NCI-H2107 treated with DMSO at 0.1 percent for 48 hours (cell line): Measurements from ENCODE around the gene ITFG1.
"Not testable (repeated sequence)": the region's sequence is repeated elsewhere in the genome, so short reads cannot be mapped to it uniquely, and the experiment has no call there.

Experiments used
- DNase-seq: peaks from one replicate; lab custom pipeline; 2025; ENCODE audit not compliant: unreplicated experiment; lab: John Stamatoyannopoulos, UW

The ITFG1 gene

DNA sequence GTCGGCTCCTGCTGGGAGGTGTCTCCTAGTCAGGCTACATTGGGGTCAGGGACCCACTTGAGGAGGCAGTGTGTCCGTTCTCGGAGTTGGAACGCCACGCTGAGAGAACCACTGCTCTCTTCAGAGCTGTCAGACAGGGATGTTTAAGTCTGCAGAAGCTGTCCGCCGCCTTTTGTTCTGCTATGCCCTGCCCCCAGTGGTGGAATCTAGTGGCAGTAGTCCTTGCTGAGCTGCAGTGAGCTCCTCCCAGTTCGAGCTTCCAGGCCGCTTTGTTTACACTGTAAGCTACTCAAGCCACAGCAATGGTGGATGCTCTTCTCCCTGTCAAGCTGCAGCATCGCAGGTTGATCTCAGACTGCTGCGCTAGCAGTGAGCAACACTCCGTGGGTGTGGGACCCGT lies 36.0 kb downstream of the ITFG1 start:
- DNase-seq: no peak

DNA sequence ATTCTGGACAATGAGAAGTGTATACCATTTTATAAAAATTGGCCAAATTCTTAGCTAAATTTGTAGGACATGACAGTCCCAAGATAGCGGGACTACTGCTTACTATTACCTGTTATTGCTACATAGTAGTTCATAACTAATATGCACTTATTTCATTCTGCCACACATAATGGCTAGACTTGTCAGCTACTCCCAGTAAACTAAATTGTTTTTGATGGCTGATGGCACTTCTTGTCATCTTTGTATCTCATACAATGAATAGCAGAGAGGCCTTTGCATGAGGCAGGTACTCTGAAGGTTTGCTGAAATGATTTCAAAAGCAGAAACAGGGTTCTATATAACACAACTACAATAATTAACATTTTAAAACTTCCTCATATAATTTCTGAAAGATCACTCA lies 44.0 kb downstream of the ITFG1 start:
- DNase-seq: no peak

DNA sequence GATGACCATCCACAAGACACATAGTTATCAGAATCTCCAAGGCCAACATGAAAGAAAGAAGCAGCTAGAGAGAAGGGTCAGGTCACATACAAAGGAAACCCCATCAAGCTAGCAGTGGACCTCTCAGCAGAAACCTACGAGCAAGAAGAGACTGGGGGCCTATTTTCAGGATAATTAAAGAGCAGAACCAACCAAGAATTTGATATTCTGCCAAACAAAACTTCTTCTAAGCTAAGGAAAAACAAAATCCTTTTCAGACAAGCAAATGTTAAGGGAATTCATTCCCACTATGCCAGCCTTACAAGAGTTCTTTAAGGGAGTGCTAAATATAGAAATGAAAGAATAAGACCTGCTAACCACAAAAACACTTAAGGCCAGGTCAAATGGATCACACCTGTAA lies 47.8 kb downstream of the ITFG1 start:
- DNase-seq: no peak

DNA sequence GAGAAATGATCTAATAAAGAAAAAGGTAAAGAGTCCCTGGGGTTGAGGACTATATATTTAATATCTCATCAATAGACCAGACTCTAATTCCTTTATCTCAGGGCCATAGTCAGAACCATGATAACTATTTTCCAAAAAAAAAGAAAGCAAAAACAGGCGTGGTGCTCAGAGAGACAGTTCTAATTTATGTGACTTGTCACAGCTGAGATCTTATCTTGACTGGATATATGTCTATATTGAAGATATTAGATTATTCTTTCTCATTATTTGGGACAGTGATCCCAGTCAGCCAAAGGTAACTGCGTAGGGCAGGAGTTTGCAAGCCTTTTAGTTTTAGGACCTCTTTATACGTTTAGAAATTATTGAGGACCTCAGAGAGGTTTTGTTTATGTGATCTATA lies 52.4 kb downstream of the ITFG1 start:
- DNase-seq: no peak

DNA sequence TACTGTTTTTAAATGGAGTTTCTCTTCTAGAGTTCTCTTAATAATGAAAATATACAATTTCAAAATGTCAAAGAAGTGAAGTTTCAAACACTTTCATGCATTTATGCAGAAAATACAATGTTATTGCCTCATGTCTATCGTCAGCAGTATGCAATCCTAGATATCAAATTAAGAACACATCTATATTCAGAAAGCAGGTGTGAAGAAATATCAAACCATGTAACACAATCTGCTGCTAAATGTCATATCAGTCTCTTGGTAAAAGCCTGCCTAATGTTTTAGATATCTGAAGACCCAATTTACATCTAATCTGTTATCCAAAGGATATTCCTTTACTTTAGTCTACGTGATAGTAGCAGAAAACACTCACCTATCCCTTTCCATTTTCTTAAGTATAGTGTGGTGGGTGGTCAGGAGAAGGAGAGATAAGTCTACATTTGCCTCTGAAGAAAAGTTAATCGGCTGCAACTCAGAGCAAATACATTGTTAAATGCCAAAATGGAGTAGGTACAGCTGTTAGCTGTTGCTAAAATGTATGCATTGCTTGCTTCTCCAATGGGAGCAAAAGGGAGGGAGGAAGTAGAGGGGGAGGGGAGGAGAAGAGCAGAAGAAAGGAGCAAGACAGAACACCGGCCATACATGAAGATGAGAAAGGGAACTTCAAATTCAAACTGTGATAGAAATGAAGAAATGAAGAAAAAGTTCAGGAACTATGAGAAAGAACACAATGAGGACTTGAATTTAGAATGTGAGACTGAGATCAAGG lies 64.9 kb downstream of the ITFG1 start:
- DNase-seq: no peak

DNA sequence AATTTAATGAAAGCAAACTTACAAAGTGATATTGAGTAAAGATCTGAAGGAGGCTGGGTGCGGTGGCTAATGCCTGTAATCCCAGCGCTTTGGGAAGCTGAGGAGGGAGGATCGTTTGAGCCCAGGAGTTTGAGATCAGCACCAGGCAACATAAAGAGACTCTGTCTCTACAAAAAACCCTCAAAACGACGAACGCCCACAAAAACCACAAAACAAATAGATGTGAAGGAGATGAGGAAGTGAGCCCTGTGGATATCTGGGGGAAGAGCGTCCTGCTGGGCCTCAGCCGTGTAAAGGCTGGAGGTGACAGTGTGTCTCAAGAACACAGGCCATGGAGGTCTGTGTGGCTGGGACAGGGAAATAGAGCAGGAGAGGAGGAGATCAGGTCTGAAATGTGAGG lies 68.8 kb downstream of the ITFG1 start:
- DNase-seq: peak; percentile 75

DNA sequence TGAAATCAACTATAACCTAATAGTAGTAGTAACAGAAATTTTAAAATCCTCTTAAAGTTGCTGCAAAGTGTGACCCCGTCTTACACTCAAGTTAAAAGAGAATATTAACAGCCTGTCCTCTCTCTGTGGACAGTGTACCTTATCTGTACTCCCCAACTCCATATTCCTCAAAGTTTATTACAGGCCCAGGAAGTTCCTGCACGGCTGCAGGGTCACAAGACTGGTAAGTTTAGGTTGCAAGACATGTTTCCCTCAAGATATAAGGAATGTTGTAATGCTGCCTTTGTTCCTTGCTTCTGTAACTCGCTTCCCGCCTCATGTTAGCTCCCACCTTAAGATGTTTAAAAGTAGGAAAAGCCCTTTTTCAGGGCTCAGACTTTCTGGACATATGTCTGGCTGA lies 72.2 kb downstream of the ITFG1 start:
- no peak for DNase-seq

DNA sequence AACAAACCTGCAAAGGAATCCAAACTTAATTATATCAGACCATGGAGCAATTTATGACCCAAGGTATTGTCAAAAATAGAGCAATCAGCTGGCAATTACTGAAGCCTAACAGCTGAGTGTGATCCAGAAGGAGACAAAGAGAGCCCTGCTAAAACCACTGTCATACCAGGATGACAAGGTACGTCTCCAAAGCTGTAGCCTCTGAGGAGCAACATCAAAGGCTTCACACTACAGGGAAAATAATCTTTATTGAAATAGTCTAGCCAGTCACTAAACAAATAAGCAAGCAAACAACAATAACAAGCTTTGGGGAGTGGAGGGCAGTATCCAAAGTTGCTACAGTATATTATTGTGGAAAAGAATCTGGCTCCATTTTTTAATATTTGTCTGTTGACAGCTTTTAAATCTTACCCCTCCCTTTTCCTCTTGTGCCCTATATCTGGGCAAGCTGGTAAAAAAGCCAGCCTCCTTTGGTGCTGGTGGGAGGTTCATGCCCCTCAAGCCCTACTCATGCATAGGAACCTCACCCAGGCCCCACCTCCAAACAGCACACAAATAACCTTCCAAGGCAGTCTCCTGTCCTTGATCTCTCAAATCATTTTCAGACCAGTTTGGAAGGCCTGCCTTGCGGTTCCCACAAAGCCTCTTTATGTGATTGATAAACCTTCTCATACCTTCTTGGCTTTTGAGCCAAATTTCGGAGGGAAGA lies 73.7 kb downstream of the ITFG1 start:
- DNase-seq: no peak

DNA sequence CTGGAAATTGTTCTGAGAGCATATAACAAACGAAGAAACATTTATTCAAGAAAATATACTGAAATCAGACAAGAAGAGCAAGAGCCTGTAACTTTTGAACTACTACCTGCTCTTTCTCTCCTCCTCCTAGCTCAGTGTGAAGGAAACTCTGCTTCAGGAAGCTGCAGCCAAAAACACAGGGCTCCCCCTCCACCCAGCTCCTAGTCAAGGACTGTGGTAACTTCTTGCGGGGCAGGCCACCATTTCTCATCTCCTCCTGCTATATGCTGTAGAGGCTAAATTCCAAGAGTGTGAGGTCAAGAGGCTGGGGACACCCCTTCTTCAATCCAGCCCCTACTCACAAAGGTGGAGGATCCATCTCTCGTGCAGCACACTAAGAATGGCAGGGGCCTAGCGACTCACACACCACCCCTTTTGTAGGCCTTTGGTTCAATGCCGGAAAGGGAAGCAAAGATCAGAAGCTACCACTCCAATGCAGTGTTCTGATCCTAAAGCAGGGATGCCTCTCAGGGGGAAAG lies 74.6 kb downstream of the ITFG1 start:
- no peak for DNase-seq

DNA sequence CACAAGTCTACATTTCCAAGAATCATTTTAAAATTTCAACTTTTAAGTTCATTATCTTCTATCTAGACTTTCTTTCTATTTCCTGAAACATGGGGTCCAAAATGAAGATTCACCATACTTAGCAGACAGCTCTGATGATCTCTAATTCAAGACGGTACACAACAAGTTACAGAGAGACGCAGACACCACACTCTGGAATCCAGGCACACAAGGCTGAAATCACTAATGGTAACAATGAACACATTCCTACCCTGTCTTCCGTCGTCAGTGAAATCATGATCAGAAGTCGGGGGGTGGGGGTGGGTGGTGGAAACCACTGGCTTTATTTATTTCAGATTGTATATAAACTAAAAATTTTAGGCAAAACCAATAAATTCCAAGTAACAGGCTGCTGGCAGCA lies 78.5 kb downstream of the ITFG1 start:
- DNase-seq: no peak

DNA sequence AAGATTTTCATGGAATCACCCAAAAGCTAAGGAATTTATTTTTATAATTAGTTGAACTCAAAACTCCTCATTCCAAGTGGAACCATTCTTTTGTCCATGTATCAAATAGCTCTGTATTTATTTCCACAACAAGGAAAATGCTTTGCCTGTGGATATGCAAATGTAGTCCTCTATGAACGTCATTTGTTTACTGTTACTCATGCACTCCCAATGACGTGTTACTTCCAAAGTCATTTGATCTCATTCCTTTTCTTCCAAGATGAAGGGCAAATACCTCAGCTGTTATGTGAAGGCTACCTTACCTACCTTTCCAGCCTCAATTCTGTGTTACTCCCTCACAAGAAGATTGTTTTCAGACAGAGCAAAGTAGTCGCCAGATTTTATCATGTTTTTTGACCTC lies 83.7 kb downstream of the ITFG1 start:
- DNase-seq: no peak

DNA sequence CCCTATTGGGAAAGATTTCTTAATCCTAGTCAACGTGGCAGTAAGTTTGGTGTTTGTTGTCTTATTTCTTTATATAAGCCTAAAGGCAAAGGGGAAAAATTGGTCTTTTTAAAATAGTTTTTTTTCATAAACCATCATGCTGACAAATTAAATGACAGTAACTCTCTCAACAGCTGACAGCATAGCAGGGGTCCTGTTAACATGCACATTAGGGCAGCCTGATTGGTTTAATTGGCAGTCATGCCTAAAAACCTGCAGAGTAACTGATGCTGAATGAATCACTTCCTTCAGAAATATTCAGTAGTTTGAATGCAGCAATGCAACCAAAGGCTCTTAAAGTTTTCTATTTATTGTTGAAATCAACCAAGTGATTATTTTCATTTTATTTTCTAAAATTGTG lies 85.4 kb downstream of the ITFG1 start:
- no peak for DNase-seq

DNA sequence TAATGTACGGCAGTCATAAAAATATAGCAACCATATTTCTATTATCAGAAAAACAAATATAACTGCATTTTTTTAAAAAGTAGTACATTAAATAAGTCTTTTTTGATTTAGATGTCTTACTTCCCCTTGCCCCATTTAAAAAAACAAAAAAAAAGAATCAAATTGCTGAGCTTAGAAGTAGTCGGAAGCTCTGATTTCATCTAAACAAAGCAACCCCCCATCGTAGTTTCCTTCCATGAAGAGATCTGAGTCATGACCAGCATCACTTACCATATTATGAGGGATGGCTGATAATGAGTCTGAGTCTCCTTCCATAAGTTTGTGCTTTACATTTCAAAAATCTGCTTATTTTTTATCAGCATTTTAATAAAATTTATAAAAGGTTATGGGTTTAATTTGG lies 86.2 kb downstream of the ITFG1 start:
- DNase-seq: no peak

DNA sequence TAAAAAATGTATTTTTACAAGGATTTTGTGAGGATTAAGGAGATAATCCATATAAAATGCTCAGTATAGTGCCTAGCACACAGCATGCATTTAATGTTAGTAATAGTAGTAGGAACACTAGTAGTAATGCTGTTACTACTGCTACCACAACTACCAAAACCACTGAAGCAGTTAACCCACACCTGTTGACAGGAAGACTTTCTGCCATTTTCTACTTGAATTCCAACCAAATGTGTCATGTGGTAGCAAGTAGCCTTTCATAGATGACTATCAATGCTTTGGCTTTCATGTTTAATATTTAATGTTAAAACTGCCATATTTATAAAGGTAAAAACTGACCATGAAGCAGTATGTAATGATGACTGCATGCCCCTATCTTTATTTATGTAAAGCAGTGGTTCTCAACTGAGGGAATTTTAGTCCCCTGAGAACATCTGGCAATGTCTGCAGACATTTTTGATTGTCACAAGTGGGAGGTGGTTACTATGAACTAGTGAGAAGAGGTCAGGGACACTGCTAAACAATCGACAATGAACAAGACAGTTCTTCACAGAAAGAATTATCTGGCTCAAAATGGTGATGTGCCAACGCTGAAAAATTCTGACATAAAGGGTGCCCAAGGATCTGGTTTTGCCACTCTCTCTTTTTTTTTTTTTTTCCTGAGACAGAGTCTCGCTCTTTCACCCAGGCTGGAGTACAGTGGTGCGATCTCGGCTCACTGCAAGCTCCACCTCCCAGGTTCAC lies 89.4 kb downstream of the ITFG1 start:
- DNase-seq: no peak

DNA sequence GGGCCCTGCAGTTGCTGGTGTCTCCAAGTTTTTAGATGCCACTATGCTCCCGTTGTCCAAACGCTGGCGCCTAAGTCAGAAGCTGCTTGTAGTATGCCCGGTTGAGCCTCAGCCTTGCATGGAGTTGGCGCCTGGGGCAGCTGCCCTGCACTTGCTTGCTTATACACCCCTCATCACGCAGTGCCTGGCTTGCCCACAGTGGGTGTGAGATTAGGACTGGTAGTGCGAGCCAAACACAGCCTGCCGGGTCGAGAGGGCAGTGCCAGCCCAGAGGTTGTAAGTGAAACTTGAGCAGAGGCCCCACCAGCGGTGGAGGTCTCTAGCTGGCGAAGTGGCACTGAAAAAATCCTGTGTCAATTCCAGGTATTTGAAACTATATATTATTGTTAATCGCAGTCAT lies 90.3 kb downstream of the ITFG1 start:
- no peak for DNase-seq

DNA sequence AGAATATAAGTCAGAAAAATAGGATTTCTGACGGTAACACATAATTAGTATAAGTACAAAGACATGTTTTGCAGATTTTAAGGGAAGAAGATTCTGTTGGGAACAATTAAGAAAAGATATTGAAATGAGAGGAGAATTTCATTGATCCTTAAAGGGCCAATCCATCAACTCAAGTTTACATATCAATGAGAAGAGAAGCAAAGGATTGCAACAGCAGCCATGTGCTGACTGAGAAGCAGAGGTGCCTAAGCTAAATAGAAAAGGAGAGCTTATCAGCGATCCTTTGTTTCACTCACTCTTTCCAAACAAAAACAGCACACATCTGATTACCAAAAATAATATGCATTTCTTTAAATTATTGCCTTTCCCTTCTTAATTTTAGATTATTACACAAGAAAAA lies 94.6 kb downstream of the ITFG1 start:
- no peak for DNase-seq

DNA sequence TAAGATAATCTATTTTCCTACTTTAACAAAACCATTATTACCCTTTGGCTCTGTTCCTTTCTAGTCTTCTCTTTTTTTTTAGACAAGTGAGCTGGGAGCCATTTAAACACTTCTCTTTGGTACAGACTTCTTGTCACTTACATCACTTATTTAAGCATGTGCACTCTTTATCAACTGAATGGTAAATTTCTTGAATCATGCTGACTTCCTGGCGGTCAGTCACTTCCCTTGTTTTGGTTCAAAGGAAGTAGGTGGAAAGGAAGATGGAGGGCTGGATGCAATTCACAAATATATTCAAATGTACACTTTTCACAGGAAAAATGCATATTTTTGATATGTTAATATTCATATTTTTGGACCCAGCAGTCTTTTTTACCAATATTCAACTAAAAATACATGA lies 97.1 kb downstream of the ITFG1 start:
- no peak for DNase-seq

DNA sequence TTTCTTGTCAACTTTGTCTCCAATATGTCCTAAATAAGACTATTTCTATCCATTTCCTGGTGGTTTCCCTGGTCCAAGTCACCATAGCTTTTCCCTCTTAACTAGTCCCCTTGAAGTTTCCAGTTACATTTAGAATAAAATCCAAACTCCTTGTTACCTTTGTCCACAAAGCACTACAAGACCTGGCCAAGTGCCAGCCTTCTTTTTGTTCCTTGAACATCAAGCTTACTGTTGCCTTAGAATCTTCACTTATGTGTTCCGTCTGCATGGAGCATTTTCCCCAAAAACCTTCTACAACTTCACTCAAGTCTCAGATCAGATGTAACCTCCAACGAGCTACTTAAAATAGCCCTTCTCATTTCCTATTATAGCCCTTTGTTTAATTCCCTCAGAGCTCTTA lies 101.4 kb downstream of the ITFG1 start:
- DNase-seq: peak; percentile 16

DNA sequence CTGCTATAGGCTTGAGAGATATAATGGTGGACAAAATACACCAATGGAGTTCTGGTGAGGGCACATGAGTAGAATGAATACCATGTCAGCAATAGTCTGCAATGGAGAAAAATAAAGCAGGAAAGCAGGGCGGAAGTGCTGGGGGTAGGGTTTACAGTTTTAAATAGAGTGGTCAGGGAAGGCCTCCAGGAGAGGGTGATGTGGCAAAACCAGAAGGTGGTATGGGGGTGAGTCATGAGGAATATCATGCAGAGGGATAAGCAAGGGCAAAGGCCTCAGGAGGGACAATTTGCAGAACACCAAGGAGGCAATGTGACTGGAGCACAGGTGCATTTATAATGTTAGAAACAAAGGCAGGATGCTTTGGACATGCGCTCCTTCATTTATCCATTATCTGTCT lies 102.0 kb downstream of the ITFG1 start:
- no peak for DNase-seq

DNA sequence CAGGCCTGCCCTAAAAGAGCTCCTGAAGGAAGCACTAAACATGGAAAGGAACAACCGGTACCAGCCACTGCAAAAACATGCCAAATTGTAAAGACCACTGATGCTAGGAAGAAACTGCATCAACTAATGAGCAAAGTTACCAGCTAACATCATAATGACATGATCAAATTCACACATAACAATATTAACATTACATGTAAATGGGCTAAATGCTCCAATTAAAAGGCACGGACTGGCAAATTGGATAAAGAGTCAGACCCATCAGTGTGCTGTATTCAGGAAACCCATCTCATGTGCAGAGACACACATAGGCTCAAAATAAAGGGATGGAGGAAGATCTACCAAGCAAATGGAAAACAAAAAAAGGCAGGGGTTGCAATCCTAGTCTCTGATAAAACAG lies 111.8 kb downstream of the ITFG1 start:
- DNase-seq: not testable (repeated sequence)

DNA sequence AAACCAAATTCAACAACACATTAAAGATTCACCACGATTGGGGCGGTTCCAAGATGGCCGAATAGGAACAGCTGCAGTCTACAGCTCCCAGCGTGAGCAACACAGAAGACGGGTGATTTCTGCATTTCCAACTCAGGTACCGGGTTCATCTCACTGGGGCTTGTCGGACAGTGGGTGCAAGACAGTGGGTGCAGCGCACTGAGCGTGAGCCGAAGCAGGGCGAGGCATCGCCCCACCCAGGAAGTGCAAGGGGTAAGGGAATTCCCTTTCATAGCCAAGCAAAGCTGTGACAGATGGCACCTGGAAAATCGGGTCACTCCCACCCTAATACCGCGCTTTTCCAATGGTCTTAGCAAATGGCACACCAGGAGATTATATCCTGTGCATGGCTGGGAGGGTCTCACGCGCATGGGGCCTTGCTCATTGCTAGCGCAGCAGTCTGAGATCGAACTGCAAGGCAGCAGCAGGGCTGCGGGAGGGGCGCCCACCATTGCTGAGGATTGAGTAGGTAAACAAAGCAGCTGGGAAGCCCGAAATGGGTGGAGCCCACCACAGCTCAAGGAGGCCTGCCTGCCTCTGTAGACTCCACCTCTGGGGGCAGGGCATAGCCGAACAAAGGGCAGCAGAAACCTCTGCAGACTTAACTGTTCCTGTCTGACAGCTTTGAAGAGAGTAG lies 113.7 kb downstream of the ITFG1 start:
- DNase-seq: not testable (repeated sequence)
